Breast epithelium (tissue), 4 donors: Measurements from ENCODE around the gene FLVCR1. TPM values are rescaled to one million over a fixed set of nuclear protein-coding genes. Genes with fewer than 3 reads are reported as not detected.
"Not testable (repeated sequence)": the region's sequence is repeated elsewhere in the genome, so short reads cannot be mapped to it uniquely, and the experiment has no call there.

Experiments used
- DNase-seq, 2 donors: peaks; one replicate each; pipeline ENCODE4 v3.0.0-alpha.2; 2019; ENCODE audit warnings: low spot score in 2 of 2
- H3K27ac ChIP-seq, 2 donors: fragments of 200-600 bp; sonication (generic) in 1 of 2; one replicate each; pipeline ENCODE4 v1.5.1; 2016 to 2019; ENCODE audit warnings: mild to moderate bottlenecking in 1 of 2
- H3K27me3 ChIP-seq, 2 donors: fragments of 200-600 bp; sonication (generic) in 1 of 2; one replicate each; pipeline versions ENCODE4 v1.5.1 to v1.6.0; 2017 to 2019; ENCODE audit warnings: control low read depth in 1 of 2, mild to moderate bottlenecking in 1 of 2
- H3K36me3 ChIP-seq: fragments of 200-600 bp; one replicate; pipeline ENCODE4 v1.5.1; 2019
- H3K4me1 ChIP-seq, 2 donors: fragments of 200-600 bp; sonication (generic); one replicate each; pipeline ENCODE4 v1.5.1; 2016 to 2019; ENCODE audit warnings: control low read depth in 1 of 2
- H3K4me3 ChIP-seq, 3 donors: fragments of 200-600 bp; sonication (generic); 1 replicate in 2 of 3; 2 replicates in 1 of 3; pipeline ENCODE4 v1.5.1; 2016 to 2019; ENCODE audit warnings: mild to moderate bottlenecking in 3 of 3, moderate library complexity in 2 of 3
- H3K9me3 ChIP-seq, 2 donors: fragments of 200-600 bp; sonication (generic) in 1 of 2; one replicate each; pipeline ENCODE4 v1.5.1; 2016 to 2019; ENCODE audit warnings: control low read depth in 1 of 2
- CTCF ChIP-seq, 3 donors: fragments of 450-650 bp; IDR thresholded peaks; one replicate each; pipeline ENCODE4 v1.5.1; 2016 to 2017; ENCODE audit warnings: antibody characterized with exemption in 3 of 3, mild to moderate bottlenecking in 3 of 3, moderate library complexity in 3 of 3
- POLR2A ChIP-seq: fragments of 450-650 bp; IDR thresholded peaks from one replicate; pipeline ENCODE4 v1.6.1; 2016; ENCODE audit warnings: antibody characterized with exemption, mild to moderate bottlenecking, moderate library complexity
- POLR2AphosphoS5 ChIP-seq, 3 donors: sonication (generic); formaldehyde crosslinking; IDR thresholded peaks; one replicate each; pipeline ENCODE4 v1.6.1; 2017; ENCODE audit warnings: antibody characterized with exemption in 3 of 3
- intact Hi-C: fragments of 100-400 bp; cut with DNase I; formaldehyde crosslinking; loops from one replicate; pipeline ENCODE4 v1.15.1; 2023; ENCODE audit warnings: low total_unique reads
- total RNA-seq, 3 donors: library from RNA; depleted of rRNA; stranded (reverse); fragments of >200 nt; gene quantifications; one replicate each; pipeline ENCODE4 v1.1.0, GENCODE V29; 2016

Gene FLVCR1
- total RNA-seq, 3 donors from 2014 or later = 4.0 to 7.9 (median 6.1) TPM

DNA sequence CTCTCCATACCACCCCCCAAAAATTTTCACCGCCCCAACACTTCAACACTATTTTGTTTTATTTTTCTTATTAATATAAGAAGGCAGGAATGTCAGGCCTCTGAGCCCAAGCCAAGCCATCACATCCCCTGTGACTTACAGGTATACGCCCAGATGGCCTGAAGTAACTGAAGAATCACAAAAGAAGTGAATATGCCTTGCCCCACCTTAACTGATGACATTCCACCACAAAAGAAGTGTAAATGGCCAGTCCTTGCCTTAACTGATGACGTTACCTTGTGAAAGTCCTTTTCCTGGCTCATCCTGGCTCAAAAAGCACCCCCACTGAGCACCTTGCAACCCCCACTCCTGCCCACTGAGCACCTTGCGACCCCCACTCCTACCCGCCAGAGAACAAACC lies 56.0 kb downstream of the FLVCR1 start:
- H3K4me1 ChIP-seq, H3K36me3 ChIP-seq, H3K9me3 ChIP-seq, H3K27me3 ChIP-seq, DNase-seq, H3K27ac ChIP-seq, H3K4me3 ChIP-seq, intact Hi-C loops: not testable (repeated sequence)

- TF ChIP-seq POLR2AphosphoS5 (IDR thresholded peaks at IDR 0.05) (no peak), POLR2A (no peak), CTCF (IDR thresholded peaks at IDR 0.05) (no peak)
- H3K27ac ChIP-seq = no peak overlapping the region
- H3K4me3 ChIP-seq = no peak overlapping the region
- no peaks in the 10 kb centered on the region for H3K36me3 ChIP-seq
- no peak for DNase-seq
- no peaks in the 10 kb centered on the region for H3K27me3 ChIP-seq
- no peaks in the 10 kb centered on the region for H3K4me1 ChIP-seq
- intact Hi-C loops = no loop called here
- H3K9me3 ChIP-seq = no peaks in the 10 kb centered on the region
These were observed 56.7 kb downstream of the FLVCR1 start for GRCh38 chr1:212914789-212915188.

- H3K4me3 ChIP-seq = no peak overlapping the region
- H3K9me3 ChIP-seq = no peaks in the 10 kb centered on the region
- H3K4me1 ChIP-seq = no peaks in the 10 kb centered on the region
- H3K36me3 ChIP-seq = no peaks in the 10 kb centered on the region
- no peak for DNase-seq
- TF ChIP-seq POLR2AphosphoS5 (IDR thresholded peaks at IDR 0.05) = no peak
- intact Hi-C loops = no loop called here
- no peaks in the 10 kb centered on the region for H3K27me3 ChIP-seq
- H3K27ac ChIP-seq = no peak overlapping the region
These were observed 57.4 kb downstream of the FLVCR1 start for GRCh38 chr1:212915245-212916091.

DNA sequence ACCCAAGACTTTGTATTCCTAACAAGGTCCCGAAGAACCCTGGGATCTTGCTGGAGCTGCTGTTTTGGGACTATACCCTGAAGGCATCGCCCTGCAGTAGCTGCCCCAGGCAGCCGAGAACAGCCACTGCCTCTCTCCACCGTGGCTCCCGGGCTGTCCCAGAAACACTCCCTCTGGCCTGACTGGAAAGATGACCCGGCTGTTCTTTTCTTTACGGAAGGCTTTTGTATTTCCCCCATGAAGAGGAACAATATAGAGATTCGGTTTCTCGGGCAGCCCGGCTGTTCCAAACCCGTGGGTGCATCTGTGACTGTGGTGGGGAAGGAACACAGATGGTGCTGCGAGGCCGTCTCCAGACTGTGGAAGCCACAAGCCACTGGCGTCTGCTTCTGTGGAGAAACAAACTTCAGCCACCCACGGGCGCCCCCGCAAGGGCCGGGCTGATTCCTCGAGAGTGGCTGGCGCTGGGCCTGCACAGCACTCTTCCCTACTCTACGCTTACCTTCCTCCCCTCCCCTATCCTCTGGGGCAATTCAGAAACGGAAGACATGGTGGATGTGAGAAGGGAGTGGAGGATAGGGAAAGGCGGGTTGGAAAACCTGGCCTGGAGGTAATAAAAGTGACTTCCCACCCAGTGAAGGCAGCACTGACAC lies 58.5 kb downstream of the FLVCR1 start:
- Histone ChIP-seq H3K27me3 (no peaks in the 10 kb centered on the region), H3K4me1 (no peaks in the 10 kb centered on the region), H3K36me3 (no peaks in the 10 kb centered on the region), H3K9me3 (no peaks in the 10 kb centered on the region), H3K4me3 (peak overlapping the region in 2 of 3 donors; percentile 41 to 59), H3K27ac (peak overlapping the region in 1 of 2 donors; percentile 32)
- intact Hi-C loops = no loop called here
- no peak for DNase-seq
- TF ChIP-seq CTCF (IDR thresholded peaks at IDR 0.05) (no peak), POLR2A (no peak), POLR2AphosphoS5 (IDR thresholded peaks at IDR 0.05) (no peak)

GRCh38 chr1:212917134-212917485 lies 59.0 kb downstream of the FLVCR1 start:
- H3K27me3 ChIP-seq = no peaks in the 10 kb centered on the region
- intact Hi-C loops = no loop called here
- peak overlapping the region in 2 of 3 donors; percentile 41 to 59 for H3K4me3 ChIP-seq
- no peaks in the 10 kb centered on the region for H3K4me1 ChIP-seq
- H3K9me3 ChIP-seq = no peaks in the 10 kb centered on the region
- no peak for TF ChIP-seq POLR2AphosphoS5 (IDR thresholded peaks at IDR 0.05)
- no peak for TF ChIP-seq POLR2A
- TF ChIP-seq CTCF (IDR thresholded peaks at IDR 0.05) = no peak
- DNase-seq = no peak
- H3K36me3 ChIP-seq = no peaks in the 10 kb centered on the region
- no peak overlapping the region for H3K27ac ChIP-seq

DNA sequence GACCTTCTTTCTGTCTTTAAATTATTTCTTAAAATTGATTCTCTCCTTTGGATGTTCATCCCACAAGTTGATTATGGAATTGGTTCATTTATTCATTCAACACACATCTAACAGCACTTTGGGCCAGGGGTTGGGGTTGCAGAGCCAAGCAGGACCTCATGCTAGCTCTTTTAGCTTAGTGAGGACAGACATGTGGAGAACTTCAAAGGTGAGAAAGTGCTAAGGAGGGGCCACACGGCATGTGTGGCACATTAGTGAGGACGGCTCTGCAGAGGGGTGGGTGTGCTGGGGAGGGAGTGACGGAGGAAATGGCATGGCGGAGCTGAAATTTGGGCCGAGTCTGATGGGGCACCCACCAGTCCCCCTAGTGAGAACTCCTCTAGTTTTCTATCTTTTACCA lies 59.8 kb downstream of the FLVCR1 start:
- intact Hi-C loops = no loop called here
- Histone ChIP-seq H3K27me3 (no peaks in the 10 kb centered on the region), H3K9me3 (no peaks in the 10 kb centered on the region), H3K36me3 (no peaks in the 10 kb centered on the region), H3K4me3 (no peak overlapping the region), H3K4me1 (no peaks in the 10 kb centered on the region), H3K27ac (no peak overlapping the region)
- TF ChIP-seq CTCF (IDR thresholded peaks at IDR 0.05) = no peak
- TF ChIP-seq POLR2AphosphoS5 (IDR thresholded peaks at IDR 0.05) = no peak
- TF ChIP-seq POLR2A = no peak
- no peak for DNase-seq
